SK-N-DZ (cell line): Measurements from ENCODE around the gene SPATA3.
"Not testable (repeated sequence)": the region's sequence is repeated elsewhere in the genome, so short reads cannot be mapped to it uniquely, and the experiment has no call there.

Experiments
- DNase-seq: peaks from one replicate; pipeline ENCODE4 v3.0.0-alpha.2; 2015; ENCODE audit warnings: low spot score

Gene SPATA3

GRCh38 chr2:230968314-230968713, 27.6 kb upstream of the SPATA3 start:
- not testable (repeated sequence) for DNase-seq

- DNase-seq = no peak
Observed at GRCh38 chr2:230968921-230969658, 26.8 kb upstream of the SPATA3 start.

GRCh38 chr2:230969659-230970015, 26.3 kb upstream of the SPATA3 start:
- no peak for DNase-seq

- no peak for DNase-seq
Observed at GRCh38 chr2:230972046-230972445, 23.9 kb upstream of the SPATA3 start.

- DNase-seq = no peak
Observed at GRCh38 chr2:230974096-230974913, 21.6 kb upstream of the SPATA3 start.

- no peak for DNase-seq
Observed at GRCh38 chr2:230975927-230976326, 20.0 kb upstream of the SPATA3 start.

- DNase-seq = no peak
Observed at GRCh38 chr2:230976671-230977171, 19.2 kb upstream of the SPATA3 start.

GRCh38 chr2:230980468-230980867, 15.5 kb upstream of the SPATA3 start:
- DNase-seq = no peak

- DNase-seq = no peak
Observed at GRCh38 chr2:230981704-230982103, 14.2 kb upstream of the SPATA3 start.

- no peak for DNase-seq
Observed at GRCh38 chr2:230982126-230982525, 13.8 kb upstream of the SPATA3 start.

GRCh38 chr2:230982528-230982927, 13.4 kb upstream of the SPATA3 start:
- no peak for DNase-seq

- no peak for DNase-seq
Observed at GRCh38 chr2:230983566-230983965, 12.4 kb upstream of the SPATA3 start.

GRCh38 chr2:230984393-230985220, 11.3 kb upstream of the SPATA3 start:
- DNase-seq = no peak

GRCh38 chr2:230985519-230986231, 10.2 kb upstream of the SPATA3 start:
- no peak for DNase-seq

GRCh38 chr2:230986520-230987136, 9.3 kb upstream of the SPATA3 start:
- no peak for DNase-seq

- DNase-seq = peak; percentile 67
Observed at GRCh38 chr2:230987137-230988020, 8.5 kb upstream of the SPATA3 start.

- DNase-seq = no peak
Observed at GRCh38 chr2:230989731-230990130, 6.2 kb upstream of the SPATA3 start.

GRCh38 chr2:230990131-230990898, 5.6 kb upstream of the SPATA3 start:
- no peak for DNase-seq

- DNase-seq = no peak
Observed at GRCh38 chr2:230990899-230991150, 5.1 kb upstream of the SPATA3 start.
